AG04449 (cell line): ENCODE measurements around the gene EOGT.

Experiments
- CTCF ChIA-PET: fragments of 350-600 bp; formaldehyde crosslinking; extraction: SDS; loops from one replicate; lab custom pipeline; 2021; ENCODE audit warnings: antibody characterized with exemption; lab: Yijun Ruan, JAX
- POLR2A ChIA-PET: fragments of 400-600, 350-600 bp; formaldehyde crosslinking; extraction: SDS; loops from one replicate; lab custom pipeline; 2020; ENCODE audit warnings: antibody characterized with exemption, inconsistent platforms; lab: Yijun Ruan, JAX
- DNase-seq: peaks from one replicate; pipeline ENCODE4 v3.0.0-alpha.2; 2010; ENCODE audit warnings: low read depth, low spot score
- H3K4me3 ChIP-seq: 2 replicates; pipeline ENCODE4 v1.5.1; 2011; ENCODE audit warnings: low read depth, mild to moderate bottlenecking, control low read depth, low read length
- TF ChIP-seq, protein P1 (sequence below): IDR thresholded peaks from one replicate; pipeline ENCODE4 v1.5.1; 2011; ENCODE audit warnings: mild to moderate bottlenecking, moderate library complexity, low read length, control low read depth, inconsistent platforms; ENCODE audit not compliant: insufficient read depth; ENCODE audit errors: missing control alignments

The EOGT gene

DNA sequence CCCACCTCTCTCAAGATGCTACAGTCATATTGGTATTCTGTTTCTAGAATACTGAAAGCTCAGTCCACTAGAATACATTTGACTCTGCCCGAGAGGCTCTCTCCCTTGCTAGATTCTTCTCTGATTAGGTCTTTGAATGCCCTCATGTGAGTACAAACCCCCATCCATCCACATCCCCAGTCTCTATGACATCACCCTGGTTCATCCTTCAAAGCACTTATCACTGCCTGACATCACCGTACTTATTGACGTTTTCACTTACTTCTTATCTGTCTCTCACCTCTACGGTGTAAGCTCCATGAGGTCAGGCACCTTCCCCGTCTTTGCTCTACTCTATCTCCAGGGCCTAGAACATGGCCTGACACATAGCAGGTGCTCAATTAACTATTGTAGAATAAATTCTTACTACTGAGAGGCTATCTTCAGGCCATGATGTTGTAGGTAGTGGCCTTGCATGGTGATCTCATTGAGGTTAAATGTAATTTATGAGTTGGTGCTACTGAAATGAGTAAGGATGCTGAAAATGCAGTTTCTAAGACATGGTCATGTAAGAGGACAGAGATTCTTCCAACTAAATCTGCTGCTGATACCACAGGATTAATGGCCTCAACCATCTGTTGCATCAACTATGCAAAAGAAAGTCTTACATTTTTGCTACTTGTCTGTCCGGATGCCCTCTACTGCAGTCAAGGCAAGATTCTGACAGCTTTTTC, 26.8 kb downstream of the EOGT start:
- no peak for DNase-seq
- POLR2A ChIA-PET, result no interaction called here
- H3K4me3 ChIP-seq, result no peak overlapping the region
- CTCF ChIA-PET, result no interaction called here
- TF ChIP-seq, protein P1, sequence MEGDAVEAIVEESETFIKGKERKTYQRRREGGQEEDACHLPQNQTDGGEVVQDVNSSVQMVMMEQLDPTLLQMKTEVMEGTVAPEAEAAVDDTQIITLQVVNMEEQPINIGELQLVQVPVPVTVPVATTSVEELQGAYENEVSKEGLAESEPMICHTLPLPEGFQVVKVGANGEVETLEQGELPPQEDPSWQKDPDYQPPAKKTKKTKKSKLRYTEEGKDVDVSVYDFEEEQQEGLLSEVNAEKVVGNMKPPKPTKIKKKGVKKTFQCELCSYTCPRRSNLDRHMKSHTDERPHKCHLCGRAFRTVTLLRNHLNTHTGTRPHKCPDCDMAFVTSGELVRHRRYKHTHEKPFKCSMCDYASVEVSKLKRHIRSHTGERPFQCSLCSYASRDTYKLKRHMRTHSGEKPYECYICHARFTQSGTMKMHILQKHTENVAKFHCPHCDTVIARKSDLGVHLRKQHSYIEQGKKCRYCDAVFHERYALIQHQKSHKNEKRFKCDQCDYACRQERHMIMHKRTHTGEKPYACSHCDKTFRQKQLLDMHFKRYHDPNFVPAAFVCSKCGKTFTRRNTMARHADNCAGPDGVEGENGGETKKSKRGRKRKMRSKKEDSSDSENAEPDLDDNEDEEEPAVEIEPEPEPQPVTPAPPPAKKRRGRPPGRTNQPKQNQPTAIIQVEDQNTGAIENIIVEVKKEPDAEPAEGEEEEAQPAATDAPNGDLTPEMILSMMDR, result no peak

DNA sequence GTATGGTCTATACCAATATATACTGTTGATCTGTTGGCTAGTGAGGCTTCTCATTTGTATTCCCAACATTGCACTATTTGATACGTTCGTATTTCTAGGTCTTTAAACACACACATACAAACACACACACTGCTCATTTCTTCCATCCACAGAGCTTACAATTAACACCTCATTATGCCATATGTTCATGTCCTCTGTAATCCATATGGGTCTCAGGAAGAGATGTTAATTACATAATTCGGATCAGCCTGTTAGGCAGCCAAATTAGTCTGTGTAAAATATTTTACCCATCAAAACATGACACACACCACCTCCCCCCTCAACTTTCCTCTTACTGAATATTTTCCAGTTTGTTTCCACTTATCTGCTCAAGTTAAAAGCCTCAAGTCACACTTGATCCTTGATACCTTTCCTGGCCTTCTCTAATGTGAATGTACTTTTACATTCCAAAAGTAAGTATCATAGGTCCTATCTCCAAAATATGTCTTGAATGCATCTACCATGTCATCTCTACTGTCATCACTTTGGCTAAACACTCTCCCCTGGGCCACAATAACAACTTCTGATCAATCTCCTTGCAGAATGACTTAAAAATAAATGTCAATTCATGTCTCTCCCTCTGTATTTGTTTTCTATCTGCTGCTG, 28.2 kb downstream of the EOGT start:
- TF ChIP-seq, protein P1, result no peak
- POLR2A ChIA-PET, result no interaction called here
- no peak overlapping the region for H3K4me3 ChIP-seq
- CTCF ChIA-PET, result no interaction called here
- DNase-seq, result no peak

DNA sequence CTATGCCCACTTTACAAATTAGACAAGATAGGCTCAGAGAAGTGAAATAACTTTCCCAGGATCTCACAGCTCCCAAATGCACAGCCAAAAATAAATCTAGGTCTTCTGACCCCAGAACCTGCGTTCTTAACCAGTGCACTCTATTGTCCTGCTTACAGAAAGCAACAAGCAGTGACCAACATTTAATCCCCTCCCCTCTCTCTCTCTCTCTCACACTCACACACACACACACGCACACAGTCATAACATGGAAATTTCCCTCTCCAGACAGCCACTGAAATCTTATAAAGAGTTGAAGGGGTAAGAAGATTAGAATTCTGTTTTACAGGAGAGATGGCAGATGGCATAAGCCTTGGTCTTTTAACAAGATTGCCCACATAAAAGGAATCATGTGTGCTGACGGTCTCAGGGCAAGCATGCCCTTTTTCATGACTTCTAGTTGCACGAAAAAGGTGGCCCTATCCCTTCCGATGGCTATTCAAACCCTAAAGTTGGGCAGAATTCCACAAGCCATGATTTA, 29.4 kb downstream of the EOGT start:
- ChIA-PET CTCF (no interaction called here), POLR2A (no interaction called here)
- DNase-seq, result no peak
- no peak overlapping the region for H3K4me3 ChIP-seq
- TF ChIP-seq, protein P1, result no peak

- ChIA-PET CTCF (no interaction called here), POLR2A (no interaction called here)
- DNase-seq, result no peak
- TF ChIP-seq, protein P1, result no peak
- no peak overlapping the region for H3K4me3 ChIP-seq
Measured at GRCh38 chr3:68977486-68978167, 35.9 kb downstream of the EOGT start.

- no peak overlapping the region for H3K4me3 ChIP-seq
- POLR2A ChIA-PET, result no interaction called here
- TF ChIP-seq, protein P1, result no peak
- DNase-seq, result no peak
- CTCF ChIA-PET, result interaction anchor here (0.7 to 1.4 kb wide), 2 partner anchors 9 to 30 kb away, joined by 3 to 5 read pairs; no protein-coding TSS in a partner anchor
Measured at GRCh38 chr3:68974711-68975110, 38.8 kb downstream of the EOGT start.

DNA sequence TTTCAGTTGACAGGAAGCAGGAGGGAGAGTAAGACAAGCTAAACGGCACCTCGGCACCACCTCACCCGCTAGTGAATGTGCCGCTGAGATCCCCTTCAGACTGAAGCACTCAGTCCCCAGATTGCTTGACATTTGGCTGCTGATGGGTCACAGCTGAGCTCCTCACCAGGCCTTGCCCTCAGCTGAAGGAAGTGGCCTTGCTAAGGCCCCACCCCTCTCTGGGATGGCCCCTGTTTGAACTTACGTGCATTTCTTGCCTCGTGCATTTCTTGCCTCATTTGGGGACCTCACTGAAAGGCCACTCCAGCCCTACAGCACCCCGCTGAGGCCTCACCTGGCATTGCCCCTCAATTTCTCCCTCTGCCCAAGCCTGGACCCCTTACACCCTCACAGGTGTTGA, 39.8 kb downstream of the EOGT start:
- no peak for DNase-seq
- POLR2A ChIA-PET, result no interaction called here
- CTCF ChIA-PET, result interaction anchor here (1.2 to 4.2 kb wide), 5 partner anchors 8 to 2002 kb away, joined by 3 to 12 read pairs (median 4); no protein-coding TSS in a partner anchor
- H3K4me3 ChIP-seq, result no peak overlapping the region
- TF ChIP-seq, protein P1, result no peak
